Suprapubic skin (tissue), 4 donors: Measurements from ENCODE around the gene CCDC50.

Experiments
- CTCF ChIP-seq, 2 donors: fragments of 200-600 bp in 1 of 2; fragments of 450-650 bp in 1 of 2; sonication (generic) in 1 of 2; IDR thresholded peaks; one replicate each; pipeline ENCODE4 v1.5.1; 2016 to 2019; ENCODE audit warnings: antibody characterized with exemption in 2 of 2, mild to moderate bottlenecking in 1 of 2, moderate library complexity in 1 of 2
- POLR2A ChIP-seq, 2 donors: fragments of 450-650 bp; IDR thresholded peaks; one replicate each; pipeline ENCODE4 v1.6.1; 2017; ENCODE audit warnings: antibody characterized with exemption in 2 of 2, mild to moderate bottlenecking in 2 of 2, moderate library complexity in 2 of 2
- POLR2AphosphoS5 ChIP-seq, 3 donors: sonication (generic); formaldehyde crosslinking; IDR thresholded peaks; one replicate each; pipeline ENCODE4 v1.6.1; 2017; ENCODE audit warnings: antibody characterized with exemption in 3 of 3

- no peak for TF ChIP-seq POLR2AphosphoS5 (IDR thresholded peaks at IDR 0.05)
- no peak for TF ChIP-seq POLR2A (IDR thresholded peaks at IDR 0.05)
- no peak for TF ChIP-seq CTCF (IDR thresholded peaks at IDR 0.05)
Observed at GRCh38 chr3:191414286-191414685, 85.1 kb downstream of the CCDC50 start.
